Measurements from ENCODE around the gene MVP.

Gene MVP

GRCh38 chr16:29804455-29805231 lies 15.6 kb upstream of the MVP start:
- DNase-seq (ENCODE audit: low read depth), result peak; percentile 46

- DNase-seq (ENCODE audit: low read depth), result peak; percentile 97
These were observed 14.8 kb upstream of the MVP start for GRCh38 chr16:29805232-29806098.

GRCh38 chr16:29806099-29806579 lies 14.1 kb upstream of the MVP start, which contains the start of gene MAZ:
TSS of gene MAZ (plus strand) at chr16:29806529. CDS start at chr16:29806702, 173 bp downstream.
- DNase-seq (ENCODE audit: low read depth), result peak; percentile 92

- peak; percentile 47 for DNase-seq (ENCODE audit: low read depth)
These were observed 13.4 kb upstream of the MVP start for GRCh38 chr16:29806641-29807425.

GRCh38 chr16:29807426-29808218 lies 12.6 kb upstream of the MVP start:
- DNase-seq (ENCODE audit: low read depth), result peak; percentile 96

- no peak for DNase-seq (ENCODE audit: low read depth)
These were observed 11.9 kb upstream of the MVP start for GRCh38 chr16:29808219-29808900.

GRCh38 chr16:29809031-29809747 lies 11.1 kb upstream of the MVP start:
- DNase-seq (ENCODE audit: low read depth), result no peak

- DNase-seq (ENCODE audit: low read depth), result no peak
These were observed 10.2 kb upstream of the MVP start for GRCh38 chr16:29809850-29810698.

GRCh38 chr16:29810699-29811169 lies 9.5 kb upstream of the MVP start:
- no peak for DNase-seq (ENCODE audit: low read depth)

GRCh38 chr16:29811170-29811895 lies 8.9 kb upstream of the MVP start:
- peak; percentile 99 for DNase-seq (ENCODE audit: low read depth)

GRCh38 chr16:29811896-29812665 lies 8.2 kb upstream of the MVP start, which contains the start of gene PRRT2:
TSS of gene PRRT2 (plus strand) at chr16:29812193. CDS start at chr16:29813055, 862 bp downstream.
- DNase-seq (ENCODE audit: low read depth), result peak; percentile 57

- DNase-seq (ENCODE audit: low read depth), result no peak
These were observed 7.3 kb upstream of the MVP start for GRCh38 chr16:29812754-29813643.

- DNase-seq (ENCODE audit: low read depth), result no peak
These were observed 6.4 kb upstream of the MVP start for GRCh38 chr16:29813644-29814562.

GRCh38 chr16:29814592-29814991 lies 5.7 kb upstream of the MVP start:
- no peak for DNase-seq (ENCODE audit: low read depth)
